KMS-11 (cell line): Measurements from ENCODE around the gene JAK1.

Experiments
- H2AFZ ChIP-seq: fragments of 200-600 bp; sonication (generic); 2 replicates; pipeline ENCODE4 v1.6.1; 2016; ENCODE audit warnings: antibody characterized with exemption, mixed run types, low read depth
- H3K27ac ChIP-seq: fragments of 200-600 bp; sonication (generic); 2 replicates; pipeline ENCODE4 v1.6.1; 2016; ENCODE audit warnings: mild to moderate bottlenecking, mixed run types
- H3K27me3 ChIP-seq: fragments of 200-600 bp; sonication (generic); 2 replicates; pipeline ENCODE4 v1.6.1; 2017; ENCODE audit warnings: mild to moderate bottlenecking, low read depth, mixed run types, moderate library complexity; ENCODE audit not compliant: insufficient read depth
- H3K36me3 ChIP-seq: fragments of 200-600 bp; sonication (generic); 2 replicates; pipeline ENCODE4 v1.6.1; 2017; ENCODE audit warnings: mild to moderate bottlenecking, mixed run types; ENCODE audit not compliant: insufficient read depth
- H3K4me1 ChIP-seq: fragments of 200-600 bp; sonication (generic); 2 replicates; pipeline ENCODE4 v1.6.1; 2016; ENCODE audit warnings: mild to moderate bottlenecking, low read depth, mixed run types; ENCODE audit not compliant: poor library complexity, severe bottlenecking
- H3K4me2 ChIP-seq: fragments of 200-600 bp; sonication (generic); 2 replicates; pipeline ENCODE4 v1.7.0; 2016; ENCODE audit warnings: mild to moderate bottlenecking, mixed run types
- H3K4me3 ChIP-seq: fragments of 200-600 bp; sonication (generic); IDR thresholded peaks from 2 replicates; pipeline ENCODE4 v1.6.1; 2017; ENCODE audit warnings: low read depth, low read length, mixed read lengths; ENCODE audit not compliant: insufficient read depth
- H3K79me2 ChIP-seq: fragments of 200-600 bp; sonication (generic); 2 replicates; pipeline ENCODE4 v1.6.1; 2016; ENCODE audit warnings: low read depth, mixed run types; ENCODE audit not compliant: insufficient read depth
- H3K9ac ChIP-seq: fragments of 200-600 bp; sonication (generic); 2 replicates; pipeline ENCODE4 v1.6.1; 2016; ENCODE audit warnings: mild to moderate bottlenecking, mixed run types
- H4K20me1 ChIP-seq: fragments of 200-600 bp; sonication (generic); 2 replicates; pipeline ENCODE4 v1.6.1; 2016; ENCODE audit warnings: mild to moderate bottlenecking, mixed run types; ENCODE audit not compliant: insufficient read depth
- TF ChIP-seq, protein P1 (sequence below): fragments of 200-600 bp; sonication (generic); conservative IDR thresholded peaks from 2 replicates; pipeline ENCODE4 v1.6.1; 2017; ENCODE audit warnings: low read depth, mild to moderate bottlenecking, antibody characterized with exemption, low read length, moderate library complexity, mixed read lengths

The JAK1 gene

DNA sequence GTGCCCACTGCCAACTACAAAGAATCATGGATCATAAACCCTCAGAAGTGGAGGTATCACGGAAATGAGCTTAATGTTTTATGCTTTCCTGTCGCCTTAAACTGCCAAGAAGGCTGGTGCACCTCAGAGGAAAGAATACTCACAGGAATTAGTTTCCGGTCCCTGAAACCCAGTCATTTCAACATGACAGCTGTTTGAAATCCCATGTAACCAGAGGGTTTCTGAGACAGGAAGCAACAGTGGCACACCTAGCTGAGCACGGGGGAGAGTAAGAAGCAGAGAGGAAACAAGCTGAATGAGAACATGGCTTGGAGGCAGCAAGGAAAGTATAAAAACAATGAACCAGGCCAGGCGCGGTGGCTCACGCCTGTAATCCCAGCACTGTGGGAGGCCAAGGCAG lies 3.9 kb downstream of the JAK1 start:
- no peak overlapping the region for H3K9ac ChIP-seq
- peaks cover 4% of the 10 kb centered on the region; the same call in 1 of the 2 replicates for H4K20me1 ChIP-seq
- H3K27ac ChIP-seq: no peak overlapping the region
- no peaks in the 10 kb centered on the region for H3K36me3 ChIP-seq
- peaks cover 64% of the 10 kb centered on the region for H3K4me1 ChIP-seq
- no peak overlapping the region for H2AFZ ChIP-seq
- H3K79me2 ChIP-seq: peaks cover 69% of the 10 kb centered on the region
- no peaks in the 10 kb centered on the region for H3K27me3 ChIP-seq
- no peak overlapping the region for H3K4me3 ChIP-seq
- H3K4me2 ChIP-seq: no peak overlapping the region
- TF ChIP-seq, protein P1, sequence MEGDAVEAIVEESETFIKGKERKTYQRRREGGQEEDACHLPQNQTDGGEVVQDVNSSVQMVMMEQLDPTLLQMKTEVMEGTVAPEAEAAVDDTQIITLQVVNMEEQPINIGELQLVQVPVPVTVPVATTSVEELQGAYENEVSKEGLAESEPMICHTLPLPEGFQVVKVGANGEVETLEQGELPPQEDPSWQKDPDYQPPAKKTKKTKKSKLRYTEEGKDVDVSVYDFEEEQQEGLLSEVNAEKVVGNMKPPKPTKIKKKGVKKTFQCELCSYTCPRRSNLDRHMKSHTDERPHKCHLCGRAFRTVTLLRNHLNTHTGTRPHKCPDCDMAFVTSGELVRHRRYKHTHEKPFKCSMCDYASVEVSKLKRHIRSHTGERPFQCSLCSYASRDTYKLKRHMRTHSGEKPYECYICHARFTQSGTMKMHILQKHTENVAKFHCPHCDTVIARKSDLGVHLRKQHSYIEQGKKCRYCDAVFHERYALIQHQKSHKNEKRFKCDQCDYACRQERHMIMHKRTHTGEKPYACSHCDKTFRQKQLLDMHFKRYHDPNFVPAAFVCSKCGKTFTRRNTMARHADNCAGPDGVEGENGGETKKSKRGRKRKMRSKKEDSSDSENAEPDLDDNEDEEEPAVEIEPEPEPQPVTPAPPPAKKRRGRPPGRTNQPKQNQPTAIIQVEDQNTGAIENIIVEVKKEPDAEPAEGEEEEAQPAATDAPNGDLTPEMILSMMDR: no peak

- Histone ChIP-seq H3K9ac (no peak overlapping the region), H2AFZ (no peak overlapping the region), H3K4me3 (no peak overlapping the region), H4K20me1 (peaks cover 4% of the 10 kb centered on the region; the same call in 1 of the 2 replicates), H3K27ac (no peak overlapping the region), H3K27me3 (no peaks in the 10 kb centered on the region), H3K4me1 (peaks cover 63% of the 10 kb centered on the region), H3K36me3 (no peaks in the 10 kb centered on the region), H3K4me2 (peak overlapping the region; percentile 51; the same call in 1 of the 2 replicates), H3K79me2 (peaks cover 73% of the 10 kb centered on the region)
- TF ChIP-seq, protein P1: no peak
Observed at GRCh38 chr1:64961923-64962322, 4.4 kb downstream of the JAK1 start.

DNA sequence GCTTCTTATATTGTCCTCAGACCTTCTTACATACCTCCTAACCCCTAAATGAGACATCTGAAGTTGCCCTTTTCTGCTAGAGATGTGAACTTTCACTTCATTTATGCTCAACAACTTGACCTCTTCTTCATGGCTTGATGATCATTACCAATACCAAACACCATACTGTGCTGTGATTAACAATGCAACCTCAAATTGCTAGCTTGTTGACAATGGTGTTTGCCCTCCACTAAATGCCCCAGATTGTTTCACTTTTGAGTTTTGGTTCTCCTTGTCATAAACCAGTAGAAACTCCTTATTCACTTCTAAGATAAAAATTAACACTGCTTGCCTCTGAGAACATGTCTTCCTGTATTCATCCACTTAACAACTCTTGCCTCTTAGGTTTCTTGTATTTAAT lies 5.6 kb downstream of the JAK1 start:
- Histone ChIP-seq H3K9ac (no peak overlapping the region), H3K27me3 (no peaks in the 10 kb centered on the region), H4K20me1 (peaks cover 4% of the 10 kb centered on the region; the same call in 1 of the 2 replicates), H3K79me2 (peaks cover 80% of the 10 kb centered on the region), H3K27ac (peak overlapping the region; percentile 17; the same call in 1 of the 2 replicates), H3K4me3 (no peak overlapping the region), H3K36me3 (no peaks in the 10 kb centered on the region), H3K4me2 (peak overlapping the region; percentile 51), H3K4me1 (peaks cover 67% of the 10 kb centered on the region), H2AFZ (no peak overlapping the region)
- TF ChIP-seq, protein P1: no peak

DNA sequence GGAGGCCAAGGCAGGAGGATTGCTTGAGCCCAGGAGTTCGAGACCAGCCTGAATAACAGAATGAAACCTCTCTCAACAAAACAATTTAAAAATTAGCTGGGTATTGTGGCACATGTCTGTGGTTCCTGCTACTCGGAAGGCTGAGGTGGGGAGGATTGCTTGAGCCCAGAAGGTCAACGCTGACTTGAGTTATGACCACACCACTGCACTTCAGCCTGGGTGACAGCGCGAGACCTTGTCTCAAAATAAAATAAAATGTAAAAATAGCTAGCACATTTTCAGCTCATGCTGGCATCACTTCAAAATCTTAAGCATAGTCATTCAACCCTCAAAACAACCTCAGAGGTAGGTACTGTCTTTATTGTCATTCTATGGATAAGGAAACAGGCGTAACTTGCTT lies 6.4 kb downstream of the JAK1 start:
- Histone ChIP-seq H3K4me2 (peak overlapping the region; percentile 51; the same call in 1 of the 2 replicates), H3K9ac (no peak overlapping the region), H3K27me3 (no peaks in the 10 kb centered on the region), H3K4me1 (peaks cover 65% of the 10 kb centered on the region), H3K79me2 (peaks cover 80% of the 10 kb centered on the region), H3K36me3 (no peaks in the 10 kb centered on the region), H4K20me1 (peaks cover 4% of the 10 kb centered on the region; the same call in 1 of the 2 replicates), H3K27ac (no peak overlapping the region), H2AFZ (no peak overlapping the region), H3K4me3 (no peak overlapping the region)
- TF ChIP-seq, protein P1: no peak
